Caco-2 (cell line): ENCODE measurements around the gene SRGAP2. TPM values are rescaled to one million over a fixed set of nuclear protein-coding genes. Genes with fewer than 3 reads are reported as not detected.
"Not testable (repeated sequence)": the region's sequence is repeated elsewhere in the genome, so short reads cannot be mapped to it uniquely, and the experiment has no call there.

Experiments
- Bru-seq: library from RNA; stranded (reverse); fragments of 400-500 nt; gene quantifications from one replicate; lab custom pipeline; 2021; lab: Mats Ljungman, UMichigan
- BruChase-seq, 2 experiments: library from RNA; stranded (reverse); fragments of 400-500 nt; gene quantifications; one replicate each; lab custom pipeline; 2021; lab: Mats Ljungman, UMichigan
- BruUV-seq: library from RNA; stranded (reverse); fragments of 400-500 nt; replicated peaks from 2 replicates; lab custom pipeline; 2021; lab: Mats Ljungman, UMichigan
- CTCF ChIA-PET: fragments of 300-600 bp; sonication (Branson Sonifier 250); formaldehyde crosslinking; loops from one replicate; lab custom pipeline; 2022; ENCODE audit warnings: antibody characterized with exemption; lab: Charles Lee
- POLR2A ChIA-PET: fragments of 300-600 bp; sonication (Branson Sonifier 250); formaldehyde crosslinking; loops from one replicate; lab custom pipeline; 2022; ENCODE audit warnings: antibody characterized with exemption; lab: Charles Lee
- DNase-seq, 2 experiments: peaks; one replicate each; pipeline versions ENCODE4 v3.0.0 to v3.0.0-alpha.2; 2020 to 2022
- H3K27me3 ChIP-seq: replicated peaks from 2 replicates; pipeline ENCODE4 v1.6.0; 2011; ENCODE audit warnings: low read length; ENCODE audit not compliant: control insufficient read depth, insufficient read depth
- H3K36me3 ChIP-seq: 2 replicates; pipeline ENCODE4 v1.5.1; 2011; ENCODE audit warnings: low read length; ENCODE audit not compliant: control insufficient read depth, insufficient read depth
- H3K4me1 ChIP-seq: fragments of 250-450 bp; sonication (Bioruptor Pico); 2 replicates; pipeline ENCODE4 v1.5.1; 2020; ENCODE audit warnings: mild to moderate bottlenecking
- H3K4me3 ChIP-seq: 2 replicates; pipeline ENCODE4 v1.5.1; 2011; ENCODE audit warnings: low read depth, mild to moderate bottlenecking, control low read depth, low read length
- H3K9me3 ChIP-seq: fragments of 250-450 bp; sonication (Bioruptor Pico); 2 replicates; pipeline ENCODE4 v1.5.1; 2020; ENCODE audit warnings: mild to moderate bottlenecking, moderate library complexity
- H3K27ac Mint-ChIP-seq: one replicate; pipeline ENCODE4 v1.8.0; 2022; ENCODE audit warnings: mixed read lengths; ENCODE audit not compliant: unreplicated experiment
- H3K27me3 Mint-ChIP-seq: one replicate; pipeline ENCODE4 v1.8.0; 2022; ENCODE audit warnings: mixed read lengths; ENCODE audit not compliant: insufficient read depth, unreplicated experiment
- H3K36me3 Mint-ChIP-seq: one replicate; pipeline ENCODE4 v1.8.0; 2022; ENCODE audit warnings: mild to moderate bottlenecking, mixed read lengths; ENCODE audit not compliant: insufficient read depth, unreplicated experiment
- H3K4me1 Mint-ChIP-seq: one replicate; pipeline ENCODE4 v1.8.0; 2022; ENCODE audit warnings: low read depth, mixed read lengths; ENCODE audit not compliant: unreplicated experiment
- H3K4me3 Mint-ChIP-seq: one replicate; pipeline ENCODE4 v1.8.0; 2022; ENCODE audit warnings: mild to moderate bottlenecking, moderate library complexity, mixed read lengths; ENCODE audit not compliant: unreplicated experiment
- H3K9me3 Mint-ChIP-seq: one replicate; pipeline ENCODE4 v1.8.0; 2022; ENCODE audit warnings: mixed read lengths; ENCODE audit not compliant: unreplicated experiment
- CTCF ChIP-seq, 2 experiments: fragments of 200-600 bp in 1 of 2; IDR thresholded peaks; 1 replicate in 1 of 2; 2 replicates in 1 of 2; pipeline versions ENCODE4 v1.5.1 to v1.8.0; 2011 to 2022; ENCODE audit warnings: antibody characterized with exemption in 1 of 2, control low read depth in 1 of 2, inconsistent platforms in 1 of 2, low read depth in 1 of 2, low read length in 1 of 2, mild to moderate bottlenecking in 1 of 2, moderate library complexity in 1 of 2; ENCODE audit not compliant: insufficient read depth in 1 of 2, severe bottlenecking in 1 of 2, unreplicated experiment in 1 of 2
- intact Hi-C: fragments of 100-400 bp; cut with micrococcal nuclease; formaldehyde crosslinking; loops from one replicate; pipeline ENCODE4 v1.10.0; 2022; ENCODE audit not compliant: unreplicated experiment
- long read RNA-seq: library from polyadenylated mRNA; stranded (forward); transcript quantifications from one replicate; pipeline ENCODE4 v2.0.0, GENCODE V29; 2022
- total RNA-seq: library from RNA; stranded (reverse); gene quantifications from 2 replicates; pipeline ENCODE4 v1.2.3, GENCODE V29; 2022

Gene SRGAP2
- total RNA-seq (23.7 and 29.1 TPM in 2 replicates), Bru-seq, nascent RNA (percentile 55 among the genes with signal in this experiment), BruChase-seq, experiment 1, labeled RNA remaining after a 2-hour chase (percentile 49 among the genes with signal in this experiment), BruChase-seq, experiment 2, labeled RNA remaining after a 6-hour chase (percentile 45 among the genes with signal in this experiment)
- long read RNA-seq, partial matches to known transcripts: 3 of 16 reads
- long read RNA-seq, other reads (novel, unspliced or antisense): 13 of 16 reads

GRCh38 chr1:206203364-206204158, at the start of gene SRGAP2:
TSS of gene SRGAP2 (plus strand) at chr1:206203541. CDS start at chr1:206205971, 2,430 bp downstream.
- H3K9me3 ChIP-seq, CTCF ChIA-PET, H3K36me3 ChIP-seq, H3K9me3 Mint-ChIP-seq, H3K4me1 ChIP-seq, H3K27me3 Mint-ChIP-seq, intact Hi-C loops, BruUV-seq, H3K27me3 ChIP-seq, H3K36me3 Mint-ChIP-seq, POLR2A ChIA-PET, H3K4me1 Mint-ChIP-seq: not testable (repeated sequence)
- peak within 1 kb of the TSS; percentile 45 for H3K4me3 ChIP-seq
- peak; percentile 55 to 64 for DNase-seq
- peak within 1 kb of the TSS; percentile 69 for H3K4me3 Mint-ChIP-seq
- H3K27ac Mint-ChIP-seq: peak within 1 kb of the TSS; percentile 73

- H3K27ac Mint-ChIP-seq, H3K4me1 ChIP-seq, BruUV-seq, H3K27me3 ChIP-seq, H3K9me3 ChIP-seq, CTCF ChIA-PET, H3K27me3 Mint-ChIP-seq, H3K4me3 ChIP-seq, H3K36me3 ChIP-seq, H3K4me1 Mint-ChIP-seq, H3K4me3 Mint-ChIP-seq, POLR2A ChIA-PET, H3K36me3 Mint-ChIP-seq, H3K9me3 Mint-ChIP-seq, intact Hi-C loops, DNase-seq: not testable (repeated sequence)
- TF ChIP-seq CTCF (IDR thresholded peaks at IDR 0.05; ENCODE audit: insufficient read depth in 1 of 2, low read depth in 1 of 2, low read length in 1 of 2, severe bottlenecking in 1 of 2, unreplicated experiment in 1 of 2): peak in 1 of 2 experiments; percentile 26
Observed at GRCh38 chr1:206167350-206168029, 35.9 kb upstream of the SRGAP2 start.

GRCh38 chr1:206169794-206170193, 33.5 kb upstream of the SRGAP2 start:
- CTCF ChIA-PET, H3K27ac Mint-ChIP-seq, H3K36me3 ChIP-seq, H3K27me3 ChIP-seq, DNase-seq, POLR2A ChIA-PET, H3K9me3 ChIP-seq, H3K27me3 Mint-ChIP-seq, H3K4me3 Mint-ChIP-seq, H3K4me1 Mint-ChIP-seq, intact Hi-C loops, H3K4me3 ChIP-seq, BruUV-seq, H3K9me3 Mint-ChIP-seq, H3K4me1 ChIP-seq, H3K36me3 Mint-ChIP-seq: not testable (repeated sequence)

GRCh38 chr1:206173110-206173719, 30.1 kb upstream of the SRGAP2 start:
- H3K4me3 Mint-ChIP-seq, POLR2A ChIA-PET, H3K27me3 ChIP-seq, H3K27me3 Mint-ChIP-seq, H3K9me3 ChIP-seq, H3K4me1 ChIP-seq, H3K36me3 ChIP-seq, H3K9me3 Mint-ChIP-seq, H3K36me3 Mint-ChIP-seq, CTCF ChIA-PET, H3K4me1 Mint-ChIP-seq, H3K4me3 ChIP-seq, BruUV-seq, DNase-seq, H3K27ac Mint-ChIP-seq, intact Hi-C loops: not testable (repeated sequence)
